HepG2 (cell line): Measurements from ENCODE around the gene TJP2. TPM values are rescaled to one million over a fixed set of nuclear protein-coding genes. Genes with fewer than 3 reads are reported as not detected.

Experiments
- BRD4 ChIP-seq: sonication (generic); formaldehyde crosslinking; IDR thresholded peaks from 2 replicates; pipeline ENCODE4 v1.4.0; 2020; ENCODE audit warnings: missing genetic modification reagents
- HOXA9 ChIP-seq: sonication (generic); formaldehyde crosslinking; IDR thresholded peaks from 2 replicates; pipeline ENCODE4 v1.8.1; 2022; ENCODE audit warnings: missing genetic modification reagents, mild to moderate bottlenecking, moderate library complexity, borderline replicate concordance
- KLF11 ChIP-seq: IDR thresholded peaks from 2 replicates; pipeline ENCODE4 v1.6.1; 2016; ENCODE audit warnings: missing compliant biosample characterization
- MEIS2 ChIP-seq: sonication (generic); formaldehyde crosslinking; IDR thresholded peaks from 2 replicates; pipeline ENCODE4 v1.9.0; 2021; ENCODE audit warnings: mild to moderate bottlenecking, missing genetic modification reagents
- NR2C2 ChIP-seq: sonication (generic); formaldehyde crosslinking; IDR thresholded peaks from 2 replicates; pipeline ENCODE4 v1.4.0; 2020; ENCODE audit warnings: missing genetic modification reagents, mild to moderate bottlenecking, moderate library complexity, borderline replicate concordance
- PAF1 ChIP-seq: IDR thresholded peaks from 2 replicates; pipeline ENCODE4 v1.6.1; 2016; ENCODE audit warnings: missing genetic modification reagents, missing compliant biosample characterization
- PHF21A ChIP-seq: sonication (generic); formaldehyde crosslinking; IDR thresholded peaks from 2 replicates; pipeline ENCODE4 v1.5.0; 2020; ENCODE audit warnings: mild to moderate bottlenecking, missing genetic modification reagents
- SETDB1 ChIP-seq: sonication (generic); formaldehyde crosslinking; IDR thresholded peaks from 2 replicates; pipeline ENCODE4 v1.5.1; 2020; ENCODE audit warnings: missing genetic modification reagents, mild to moderate bottlenecking, borderline replicate concordance
- SUZ12 ChIP-seq: fragments of 150-350 bp; IDR thresholded peaks from 2 replicates; pipeline ENCODE4 v1.6.1; 2014; ENCODE audit warnings: low read depth, low read length
- WIZ ChIP-seq: sonication (generic); formaldehyde crosslinking; IDR thresholded peaks from 2 replicates; pipeline ENCODE4 v1.5.1; 2020; ENCODE audit warnings: mild to moderate bottlenecking, missing genetic modification reagents
- YEATS4 ChIP-seq: sonication (generic); formaldehyde crosslinking; IDR thresholded peaks from 2 replicates; pipeline ENCODE4 v1.4.0; 2020; ENCODE audit warnings: missing genetic modification reagents, borderline replicate concordance
- ZFP41 ChIP-seq: sonication (generic); formaldehyde crosslinking; IDR thresholded peaks from 2 replicates; pipeline ENCODE4 v1.4.0; 2020; ENCODE audit warnings: mild to moderate bottlenecking, missing genetic modification reagents, borderline replicate concordance
- ZNF142 ChIP-seq: sonication (generic); formaldehyde crosslinking; IDR thresholded peaks from 2 replicates; pipeline ENCODE4 v1.4.0; 2020; ENCODE audit warnings: missing genetic modification reagents
- ZNF234 ChIP-seq: sonication (generic); formaldehyde crosslinking; conservative IDR thresholded peaks from 2 replicates; pipeline ENCODE4 v1.5.1; 2020; ENCODE audit warnings: mild to moderate bottlenecking, missing genetic modification reagents
- ZNF382 ChIP-seq: sonication (generic); formaldehyde crosslinking; IDR thresholded peaks from 2 replicates; pipeline ENCODE4 v1.5.0; 2020; ENCODE audit warnings: missing genetic modification reagents, mild to moderate bottlenecking, borderline replicate concordance
- ZNF414 ChIP-seq: sonication (generic); formaldehyde crosslinking; IDR thresholded peaks from 2 replicates; pipeline ENCODE4 v1.5.0; 2020; ENCODE audit warnings: missing genetic modification reagents
- ZNF569 ChIP-seq: sonication (generic); formaldehyde crosslinking; IDR thresholded peaks from 2 replicates; pipeline ENCODE4 v1.5.0; 2020; ENCODE audit warnings: mild to moderate bottlenecking, missing genetic modification reagents, moderate library complexity, borderline replicate concordance
- ZNF790 ChIP-seq: sonication (generic); formaldehyde crosslinking; IDR thresholded peaks from 2 replicates; pipeline ENCODE4 v1.8.0; 2022; ENCODE audit warnings: missing genetic modification reagents, mild to moderate bottlenecking, borderline replicate concordance
- polyA plus RNA-seq, 8 experiments: library from polyadenylated mRNA; depleted of rRNA in 3 of 8; stranded (reverse) in 7 of 8; unstranded in 1 of 8; fragments of >200 nt; fragmentation: Illumina TruSeq in 4 of 8; extraction: Trizol in 4 of 8; gene quantifications; 2 replicates each; pipeline versions ENCODE4 v1.2.1 to v1.2.3, GENCODE V29; 2011 to 2016; ENCODE audit warnings: low read depth in 4 of 8, missing spikeins in 1 of 8, mixed read lengths in 1 of 8; ENCODE audit not compliant: insufficient read depth in 1 of 8
- total RNA-seq, 5 experiments: library from RNA; depleted of rRNA; stranded (reverse); fragments of >200 nt; fragmentation: Illumina TruSeq; extraction: Trizol; gene quantifications; 2 replicates each; pipeline ENCODE4 v1.2.3, GENCODE V29; 2016; ENCODE audit warnings: low read depth in 1 of 5
- TF ChIP-seq, protein P1 (sequence below): IDR thresholded peaks from 2 replicates; pipeline ENCODE4 v1.6.1; 2016; ENCODE audit warnings: low read depth
- TF ChIP-seq, protein P2 (sequence below): sonication (generic); formaldehyde crosslinking; IDR thresholded peaks from 2 replicates; pipeline ENCODE4 v1.4.0; 2020; ENCODE audit warnings: mild to moderate bottlenecking, missing genetic modification reagents

Gene TJP2
- total and polyA plus RNA-seq, 2 of the 13 experiments (the other 11 are each of a cell fraction or from before 2014, with no cell fraction given), result 109 to 110 TPM

DNA sequence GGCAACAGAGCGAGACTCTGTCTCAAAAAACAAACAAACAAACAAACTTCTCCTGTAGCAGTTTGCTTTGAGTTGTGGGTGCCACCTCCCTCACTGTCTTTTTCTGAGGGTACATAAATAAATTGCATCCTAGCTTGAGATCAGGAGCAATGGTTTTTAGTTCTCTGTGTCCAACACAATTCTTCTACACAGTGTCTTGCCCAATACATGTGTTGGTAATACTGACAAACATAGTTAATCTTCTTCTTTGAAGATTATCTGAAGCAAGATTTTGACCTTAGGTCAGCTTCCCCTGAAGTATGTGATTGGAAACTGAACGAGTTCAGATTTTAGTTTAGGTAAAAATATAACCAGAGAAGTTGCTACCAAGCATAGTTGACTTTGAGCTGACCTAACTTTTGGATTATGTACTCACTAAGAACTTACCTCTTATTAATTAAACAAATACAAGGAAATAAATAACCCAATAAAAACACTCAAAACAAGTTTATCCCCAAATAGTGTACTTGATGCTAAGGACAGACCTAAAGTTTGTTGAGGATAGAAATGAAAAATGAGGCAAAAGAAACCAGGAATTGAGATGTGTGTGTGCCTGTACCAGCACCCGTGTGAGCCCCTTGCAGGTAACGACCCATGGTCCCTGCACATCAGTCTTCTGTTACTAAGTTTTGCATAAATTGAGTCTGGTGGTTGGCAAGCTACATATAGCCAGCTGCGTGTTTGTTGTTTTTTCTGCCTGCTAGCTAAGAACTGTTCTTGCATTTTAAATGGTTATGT is 16.2 kb downstream of the TJP2 start (continued):
- TF ChIP-seq ZNF142 (no peak), HOXA9 (no peak), PHF21A (CRISPR knock-in tag) (peak; percentile 62; the same call in 1 of the 2 replicates), WIZ (CRISPR knock-in tag) (no peak), SUZ12 (no peak), ZNF382 (CRISPR knock-in tag) (no peak), ZNF569 (CRISPR knock-in tag) (no peak), SETDB1 (CRISPR knock-in tag) (no peak), YEATS4 (CRISPR knock-in tag) (no peak), MEIS2 (CRISPR knock-in tag) (no peak), PAF1 (CRISPR knock-in tag) (no peak), ZNF414 (CRISPR knock-in tag) (no peak), ZNF790 (CRISPR knock-in tag) (no peak), NR2C2 (CRISPR knock-in tag) (peak; percentile 72; the same call in 1 of the 2 replicates), ZNF234 (CRISPR knock-in tag) (no peak), BRD4 (CRISPR knock-in tag) (no peak), ZFP41 (CRISPR knock-in tag) (no peak), KLF11 (CRISPR knock-in tag) (no peak)
- TF ChIP-seq, protein P1, sequence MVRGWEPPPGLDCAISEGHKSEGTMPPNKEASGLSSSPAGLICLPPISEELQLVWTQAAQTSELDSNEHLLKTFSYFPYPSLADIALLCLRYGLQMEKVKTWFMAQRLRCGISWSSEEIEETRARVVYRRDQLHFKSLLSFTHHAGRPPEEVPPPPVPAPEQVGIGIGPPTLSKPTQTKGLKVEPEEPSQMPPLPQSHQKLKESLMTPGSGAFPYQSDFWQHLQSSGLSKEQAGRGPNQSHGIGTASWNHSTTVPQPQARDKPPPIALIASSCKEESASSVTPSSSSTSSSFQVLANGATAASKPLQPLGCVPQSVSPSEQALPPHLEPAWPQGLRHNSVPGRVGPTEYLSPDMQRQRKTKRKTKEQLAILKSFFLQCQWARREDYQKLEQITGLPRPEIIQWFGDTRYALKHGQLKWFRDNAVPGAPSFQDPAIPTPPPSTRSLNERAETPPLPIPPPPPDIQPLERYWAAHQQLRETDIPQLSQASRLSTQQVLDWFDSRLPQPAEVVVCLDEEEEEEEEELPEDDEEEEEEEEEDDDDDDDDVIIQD (CRISPR knock-in tag), result 0 out of 2 replicates have a peak, but pooled peaks have one; percentile 27
- TF ChIP-seq, protein P2, sequence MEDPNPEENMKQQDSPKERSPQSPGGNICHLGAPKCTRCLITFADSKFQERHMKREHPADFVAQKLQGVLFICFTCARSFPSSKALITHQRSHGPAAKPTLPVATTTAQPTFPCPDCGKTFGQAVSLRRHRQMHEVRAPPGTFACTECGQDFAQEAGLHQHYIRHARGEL (CRISPR knock-in tag), result no peak
